Activated gamma-delta T cell treated with Interleukin-2 at 50 U/mL for 16 hours (primary cell): ENCODE results near the gene XRCC2.
"Not testable (repeated sequence)": the region's sequence is repeated elsewhere in the genome, so short reads cannot be mapped to it uniquely, and the experiment has no call there.

Experiments
- DNase-seq: peaks from one replicate; pipeline ENCODE4 v3.0.0-alpha.2; 2020

Gene XRCC2

GRCh38 chr7:152675759-152676636, at the start of gene XRCC2:
XRCC2 (minus strand) TSS chr7:152676141; CDS start chr7:152676079, 62 bp downstream.
- DNase-seq = peak; percentile 94

GRCh38 chr7:152723364-152723763, 47.4 kb upstream of the XRCC2 start:
- no peak for DNase-seq

- DNase-seq = not testable (repeated sequence)
Observed at GRCh38 chr7:152712412-152713042, 36.6 kb upstream of the XRCC2 start.

- DNase-seq = no peak
Observed at GRCh38 chr7:152711444-152711944, 35.6 kb upstream of the XRCC2 start.

- no peak for DNase-seq
Observed at GRCh38 chr7:152710153-152710442, 34.2 kb upstream of the XRCC2 start.

GRCh38 chr7:152709287-152710152, 33.6 kb upstream of the XRCC2 start:
- DNase-seq = no peak

- no peak for DNase-seq
Observed at GRCh38 chr7:152704796-152705384, 28.9 kb upstream of the XRCC2 start.

GRCh38 chr7:152699079-152699478, 23.1 kb upstream of the XRCC2 start:
- DNase-seq = no peak

GRCh38 chr7:152697268-152697974, 21.5 kb upstream of the XRCC2 start:
- not testable (repeated sequence) for DNase-seq

- not testable (repeated sequence) for DNase-seq
Observed at GRCh38 chr7:152692196-152692595, 16.3 kb upstream of the XRCC2 start.

GRCh38 chr7:152683297-152683696, 7.4 kb upstream of the XRCC2 start:
- DNase-seq = no peak

- no peak for DNase-seq
Observed at GRCh38 chr7:152677808-152678670, 2.1 kb upstream of the XRCC2 start.

GRCh38 chr7:152674860-152675758, 832 bp downstream of the XRCC2 start:
- no peak for DNase-seq

- DNase-seq = no peak
Observed at GRCh38 chr7:152673897-152674296, 2.0 kb downstream of the XRCC2 start.

- DNase-seq = no peak
Observed at GRCh38 chr7:152672626-152673025, 3.3 kb downstream of the XRCC2 start.

- no peak for DNase-seq
Observed at GRCh38 chr7:152669758-152670157, 6.2 kb downstream of the XRCC2 start.

- no peak for DNase-seq
Observed at GRCh38 chr7:152668975-152669374, 7.0 kb downstream of the XRCC2 start.

- no peak for DNase-seq
Observed at GRCh38 chr7:152667958-152668357, 8.0 kb downstream of the XRCC2 start.

GRCh38 chr7:152666078-152666477, 9.9 kb downstream of the XRCC2 start:
- DNase-seq = no peak

GRCh38 chr7:152664636-152665035, 11.3 kb downstream of the XRCC2 start:
- DNase-seq = no peak
